Inflammatory macrophage treated with lipopolysaccharide for 4 hours (primary cell): ENCODE data around the gene DIABLO.
"Not testable (repeated sequence)": the region's sequence is repeated elsewhere in the genome, so short reads cannot be mapped to it uniquely, and the experiment has no call there.

Experiments
- DNase-seq: peaks from one replicate; pipeline ENCODE4 v3.0.0-alpha.2; 2020

Gene DIABLO

GRCh38 chr12:122225683-122226365, at the start of gene DIABLO:
Gene DIABLO (minus strand): TSS chr12:122226052. CDS start chr12:122226014, 38 bp downstream.
- DNase-seq = peak; percentile 100

- DNase-seq = no peak
Measured at GRCh38 chr12:122275459-122275858, 49.6 kb upstream of the DIABLO start.

GRCh38 chr12:122266230-122266901, 40.5 kb upstream of the DIABLO start, which contains the start of gene VPS33A:
Gene VPS33A (minus strand): TSS chr12:122266494. CDS start chr12:122266408, 86 bp downstream.
- DNase-seq = peak; percentile 97

GRCh38 chr12:122265886-122266229, 40.0 kb upstream of the DIABLO start:
- peak; percentile 15 for DNase-seq

- DNase-seq = no peak
Measured at GRCh38 chr12:122265476-122265875, 39.6 kb upstream of the DIABLO start.

- not testable (repeated sequence) for DNase-seq
Measured at GRCh38 chr12:122260735-122261134, 34.9 kb upstream of the DIABLO start.

- not testable (repeated sequence) for DNase-seq
Measured at GRCh38 chr12:122258939-122259338, 33.1 kb upstream of the DIABLO start.

- DNase-seq = not testable (repeated sequence)
Measured at GRCh38 chr12:122258462-122258861, 32.6 kb upstream of the DIABLO start.

- DNase-seq = no peak
Measured at GRCh38 chr12:122250536-122250935, 24.7 kb upstream of the DIABLO start.

GRCh38 chr12:122250047-122250446, 24.2 kb upstream of the DIABLO start:
- DNase-seq = no peak

- DNase-seq = no peak
Measured at GRCh38 chr12:122245553-122245952, 19.7 kb upstream of the DIABLO start.

GRCh38 chr12:122244565-122245371, 18.9 kb upstream of the DIABLO start:
- no peak for DNase-seq

GRCh38 chr12:122243965-122244364, 18.1 kb upstream of the DIABLO start:
- DNase-seq = no peak

- DNase-seq = no peak
Measured at GRCh38 chr12:122238861-122239260, 13.0 kb upstream of the DIABLO start.

GRCh38 chr12:122235741-122236140, 9.9 kb upstream of the DIABLO start:
- DNase-seq = peak; percentile 47

- no peak for DNase-seq
Measured at GRCh38 chr12:122232691-122233090, 6.8 kb upstream of the DIABLO start.

- DNase-seq = no peak
Measured at GRCh38 chr12:122230798-122231197, 4.9 kb upstream of the DIABLO start.

GRCh38 chr12:122228092-122228491, 2.2 kb upstream of the DIABLO start:
- DNase-seq = no peak

- no peak for DNase-seq
Measured at GRCh38 chr12:122227341-122227740, 1.5 kb upstream of the DIABLO start.

GRCh38 chr12:122226366-122227125, 694 bp upstream of the DIABLO start:
- no peak for DNase-seq

- DNase-seq = no peak
Measured at GRCh38 chr12:122216445-122216844, 9.4 kb downstream of the DIABLO start.

- DNase-seq = peak; percentile 21
Measured at GRCh38 chr12:122215771-122216170, 10.1 kb downstream of the DIABLO start.
